Endometrial microvascular endothelial cells (primary cell): ENCODE data around the gene SCN9A. TPM values are rescaled to one million over a fixed set of nuclear protein-coding genes. Genes with fewer than 3 reads are reported as not detected.

Source experiments
- in situ Hi-C: cut with HindIII; loops from 2 replicates; pipeline ENCODE4 v1.10.0; 2017; ENCODE audit warnings: low sequenced_read_pairs, low pct_unique_long_range_greater_than_20kb; ENCODE audit errors: inconsistent ontology term
- total RNA-seq: library from RNA; depleted of rRNA; stranded (reverse); fragments of >200 nt; gene quantifications from one replicate; pipeline ENCODE4 v1.2.3, GENCODE V29; 2015; ENCODE audit errors: inconsistent ontology term

The SCN9A gene
- total RNA-seq, 1 donor from 2014 or later: 0.09 TPM

- in situ Hi-C loops: no loop called here
Measured at GRCh38 chr2:166285215-166285614, 90.5 kb downstream of the SCN9A start.

- in situ Hi-C loops: no loop called here
Measured at GRCh38 chr2:166284359-166284758, 91.4 kb downstream of the SCN9A start.

- in situ Hi-C loops: no loop called here
Measured at GRCh38 chr2:166282154-166282553, 93.6 kb downstream of the SCN9A start.

- in situ Hi-C loops: no loop called here
Measured at GRCh38 chr2:166278856-166279255, 96.9 kb downstream of the SCN9A start.

- in situ Hi-C loops: no loop called here
Measured at GRCh38 chr2:166270376-166270775, 105.4 kb downstream of the SCN9A start.

GRCh38 chr2:166269322-166269721, 106.4 kb downstream of the SCN9A start:
- in situ Hi-C loops: no loop called here

- in situ Hi-C loops: no loop called here
Measured at GRCh38 chr2:166257859-166258258, 117.9 kb downstream of the SCN9A start.

- in situ Hi-C loops: no loop called here
Measured at GRCh38 chr2:166256896-166257295, 118.8 kb downstream of the SCN9A start.

- in situ Hi-C loops: no loop called here
Measured at GRCh38 chr2:166249318-166249717, 126.4 kb downstream of the SCN9A start.

GRCh38 chr2:166246901-166247300, 128.8 kb downstream of the SCN9A start:
- in situ Hi-C loops: no loop called here

GRCh38 chr2:166242309-166242708, 133.4 kb downstream of the SCN9A start:
- in situ Hi-C loops: no loop called here

GRCh38 chr2:166240387-166241313, 135.1 kb downstream of the SCN9A start:
- in situ Hi-C loops: no loop called here

- in situ Hi-C loops: no loop called here
Measured at GRCh38 chr2:166239548-166239947, 136.2 kb downstream of the SCN9A start.

GRCh38 chr2:166238176-166238575, 137.6 kb downstream of the SCN9A start:
- in situ Hi-C loops: no loop called here

GRCh38 chr2:166234112-166234846, 141.5 kb downstream of the SCN9A start:
- in situ Hi-C loops: no loop called here

GRCh38 chr2:166233244-166233643, 142.5 kb downstream of the SCN9A start:
- in situ Hi-C loops: no loop called here

- in situ Hi-C loops: no loop called here
Measured at GRCh38 chr2:166230724-166231070, 145.0 kb downstream of the SCN9A start.

GRCh38 chr2:166230024-166230723, 145.6 kb downstream of the SCN9A start:
- in situ Hi-C loops: no loop called here

GRCh38 chr2:166229678-166230023, 146.1 kb downstream of the SCN9A start:
- in situ Hi-C loops: no loop called here

GRCh38 chr2:166224197-166224596, 151.5 kb downstream of the SCN9A start:
- in situ Hi-C loops: no loop called here
